Spleen (tissue), 11 donors: ENCODE data around the gene ACTMAP. TPM values are rescaled to one million over a fixed set of nuclear protein-coding genes. Genes with fewer than 3 reads are reported as not detected.

Experiments
- DNase-seq: peaks from one replicate; pipeline ENCODE4 v3.0.0-alpha.2; 2020
- H3K27ac ChIP-seq, 8 donors: fragments of 200-600 bp; sonication (generic) in 7 of 8; 1 replicate in 4 of 8; 2 replicates in 4 of 8; pipeline versions ENCODE4 v1.5.0 to v1.8.0; 2016 to 2021; ENCODE audit warnings: inconsistent platforms in 4 of 8, mild to moderate bottlenecking in 4 of 8, moderate library complexity in 1 of 8
- H3K27me3 ChIP-seq, 7 donors: fragments of 200-600 bp; sonication (generic) in 6 of 7; replicated peaks in 1 of 7; 1 replicate in 4 of 7; 2 replicates in 3 of 7; pipeline versions ENCODE4 v1.5.0 to v1.8.0; 2016 to 2021; ENCODE audit warnings: inconsistent platforms in 3 of 7, mild to moderate bottlenecking in 1 of 7
- H3K36me3 ChIP-seq, 6 donors: fragments of 200-600 bp; sonication (generic) in 5 of 6; 1 replicate in 4 of 6; 2 replicates in 2 of 6; pipeline versions ENCODE4 v1.5.0 to v1.8.0; 2016 to 2021; ENCODE audit warnings: inconsistent platforms in 2 of 6
- H3K4me1 ChIP-seq, 6 donors: fragments of 200-600 bp; sonication (generic) in 5 of 6; 1 replicate in 3 of 6; 2 replicates in 3 of 6; pipeline versions ENCODE4 v1.5.0 to v1.8.0; 2016 to 2021; ENCODE audit warnings: inconsistent platforms in 3 of 6
- H3K4me3 ChIP-seq, 8 donors: fragments of 200-600 bp; sonication (generic) in 7 of 8; 1 replicate in 4 of 8; 2 replicates in 4 of 8; pipeline versions ENCODE4 v1.5.0 to v1.8.0; 2016 to 2021; ENCODE audit warnings: inconsistent platforms in 4 of 8, mild to moderate bottlenecking in 4 of 8, moderate library complexity in 2 of 8
- H3K9me3 ChIP-seq, 8 donors: fragments of 200-600 bp; sonication (generic) in 7 of 8; 1 replicate in 4 of 8; 2 replicates in 4 of 8; pipeline versions ENCODE4 v1.5.0 to v1.8.0; 2016 to 2021; ENCODE audit warnings: inconsistent platforms in 4 of 8
- POLR2A ChIP-seq, 3 donors: fragments of 450-650 bp; IDR thresholded peaks; one replicate each; pipeline ENCODE4 v1.5.1; 2017; ENCODE audit warnings: antibody characterized with exemption in 3 of 3, mild to moderate bottlenecking in 1 of 3
- POLR2AphosphoS5 ChIP-seq, 3 donors: sonication (generic); formaldehyde crosslinking; IDR thresholded peaks; one replicate each; pipeline ENCODE4 v1.5.1; 2017; ENCODE audit warnings: antibody characterized with exemption in 3 of 3
- WGBS, 5 donors: extraction: QIAGEN DNeasy Blood & Tissue Kit in 3 of 5; methylation state at CpG; one replicate each; pipeline versions ENCODE4 v1.1.5 to v1.1.7; 2013 to 2018; 5-methylcytosine and 5-hydroxymethylcytosine counted together
- intact Hi-C: fragments of 100-400 bp; cut with DNase I; formaldehyde crosslinking; loops from one replicate; pipeline ENCODE4 v1.15.0; 2023; ENCODE audit warnings: low total_unique reads
- polyA plus RNA-seq, 3 donors: library from polyadenylated mRNA; stranded (reverse); fragments of 200-250 nt; gene quantifications; one replicate each; pipeline ENCODE4 v1.2.1, GENCODE V29; 2013
- small RNA-seq, 4 donors: library from RNA; depleted of rRNA; stranded (forward); fragments of <200 nt; gene quantifications; one replicate each; pipeline ENCODE3, GENCODE V24; 2016
- total RNA-seq, 7 donors: library from RNA; depleted of rRNA in 3 of 7; stranded (reverse); fragments of >200 nt in 3 of 7; fragmentation: NEBNext Ultra II Directional in 4 of 7; extraction: Animal tissue kit (Norgen Biotek cat#: 25700) in 4 of 7; gene quantifications; one replicate each; pipeline versions ENCODE4 v1.1.0 to v1.2.1, GENCODE V29; 2016 to 2021
- TF ChIP-seq, protein P1 (sequence below), 11 experiments: fragments of 200-600 bp in 7 of 11; fragments of 450-650 bp in 4 of 11; sonication (generic) in 4 of 11; IDR thresholded peaks in 8 of 11; conservative IDR thresholded peaks in 3 of 11; 1 replicate in 7 of 11; 2 replicates in 4 of 11; pipeline versions ENCODE4 v1.4.0 to v1.8.0; 2016 to 2021; ENCODE audit warnings: antibody characterized with exemption in 11 of 11, inconsistent platforms in 4 of 11, mild to moderate bottlenecking in 1 of 11
- donor health status: healthy with polysubstance abuse.
- donor health status: DM: no; HTN: no; CAD: no; lungs with moderate emphysema.
- donor health status: DM: no; HTN: no; CAD: no.
- donor health status: Bipolar disorder and iron deficiency.
- donor health status: healthy.
- donor health status: DM: no; HTN: no; CAD: no.
- donor health status: DM: yes; HTN: yes; CAD: no.

ACTMAP gene
- total and polyA plus RNA-seq, 10 donors: 5.2 to 16.2 (median 8.3) TPM

DNA sequence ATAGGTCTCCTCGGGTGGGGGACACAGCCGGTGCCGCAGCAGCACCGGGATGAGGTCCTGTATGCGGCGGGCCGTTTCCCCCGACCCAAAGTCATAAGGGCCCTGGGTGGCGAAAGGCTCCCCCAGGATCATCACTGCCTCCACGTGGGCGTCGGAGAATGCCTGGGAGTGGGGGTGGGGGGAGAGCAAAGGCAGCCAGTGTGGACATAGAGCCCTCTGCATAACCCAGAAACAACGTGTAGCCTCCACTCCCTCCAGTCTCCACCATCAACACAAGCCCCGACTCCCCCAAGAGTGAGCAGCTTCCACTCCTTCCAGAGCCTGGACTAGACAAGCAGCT, 58.1 kb downstream of the ACTMAP start:
- Histone ChIP-seq H3K4me3 (no peak overlapping the region), H3K27ac (peak overlapping the region in 2 of 8 donors; percentile 84 to 90), H3K36me3 (peaks cover 0 to 57% (median 15%) of the 10 kb centered on the region in 6 donors), H3K27me3 (no peaks in the 10 kb centered on the region), H3K4me1 (peaks cover 3 to 47% (median 21%) of the 10 kb centered on the region in 6 donors), H3K9me3 (no peaks in the 10 kb centered on the region)
- WGBS, 5 donors: 87 to 93% (median 88%) methylated on average over 14 of the region's 14 CpGs
- TF ChIP-seq POLR2AphosphoS5 (IDR thresholded peaks at IDR 0.05) (no peak), POLR2A (IDR thresholded peaks at IDR 0.05) (no peak)
- TF ChIP-seq, protein P1, sequence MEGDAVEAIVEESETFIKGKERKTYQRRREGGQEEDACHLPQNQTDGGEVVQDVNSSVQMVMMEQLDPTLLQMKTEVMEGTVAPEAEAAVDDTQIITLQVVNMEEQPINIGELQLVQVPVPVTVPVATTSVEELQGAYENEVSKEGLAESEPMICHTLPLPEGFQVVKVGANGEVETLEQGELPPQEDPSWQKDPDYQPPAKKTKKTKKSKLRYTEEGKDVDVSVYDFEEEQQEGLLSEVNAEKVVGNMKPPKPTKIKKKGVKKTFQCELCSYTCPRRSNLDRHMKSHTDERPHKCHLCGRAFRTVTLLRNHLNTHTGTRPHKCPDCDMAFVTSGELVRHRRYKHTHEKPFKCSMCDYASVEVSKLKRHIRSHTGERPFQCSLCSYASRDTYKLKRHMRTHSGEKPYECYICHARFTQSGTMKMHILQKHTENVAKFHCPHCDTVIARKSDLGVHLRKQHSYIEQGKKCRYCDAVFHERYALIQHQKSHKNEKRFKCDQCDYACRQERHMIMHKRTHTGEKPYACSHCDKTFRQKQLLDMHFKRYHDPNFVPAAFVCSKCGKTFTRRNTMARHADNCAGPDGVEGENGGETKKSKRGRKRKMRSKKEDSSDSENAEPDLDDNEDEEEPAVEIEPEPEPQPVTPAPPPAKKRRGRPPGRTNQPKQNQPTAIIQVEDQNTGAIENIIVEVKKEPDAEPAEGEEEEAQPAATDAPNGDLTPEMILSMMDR (IDR thresholded peaks at IDR 0.05 in 8 of 11, conservative IDR thresholded peaks at IDR 0.05 in 3 of 11): no peak
- DNase-seq: no peak
- intact Hi-C loops: no loop called here

GRCh38 chr19:40691421-40692211, 58.7 kb downstream of the ACTMAP start:
- intact Hi-C loops: no loop called here
- 66 to 73% (median 72%) methylated on average over 17 to 23 of the region's 24 CpGs for WGBS, 5 donors
- Histone ChIP-seq H3K4me3 (peak overlapping the region in 5 of 8 donors; percentile 54 to 86 (median 68)), H3K27me3 (no peaks in the 10 kb centered on the region), H3K4me1 (peaks cover 3 to 51% (median 21%) of the 10 kb centered on the region in 6 donors), H3K9me3 (no peaks in the 10 kb centered on the region), H3K36me3 (peaks cover 0 to 53% (median 15%) of the 10 kb centered on the region in 6 donors), H3K27ac (peak overlapping the region in 6 of 8 donors; percentile 30 to 90 (median 83))
- TF ChIP-seq POLR2A (IDR thresholded peaks at IDR 0.05) (no peak), POLR2AphosphoS5 (IDR thresholded peaks at IDR 0.05) (peak in 1 of 3 donors; percentile 29)
- peak; percentile 81 for DNase-seq

Small RNA genes lying within 50 kb of the gene (small RNA-seq; reads per million reads assigned to genes)
- gene RNU6-195P: 0 reads per million in 4 donors

Other genes with a start within 250 kb of the ACTMAP start
- 100 to 1,000 TPM; 127 to 282 (median 151) TPM for gene SHKBP1, start 173.6 kb downstream of the ACTMAP start, total RNA-seq
- 100 to 1,000 TPM; 102 to 164 (median 152) TPM for gene SHKBP1, start 173.6 kb downstream of the ACTMAP start, polyA plus RNA-seq
- 100 to 1,000 TPM in 6 of 7 donors, 10 to 100 TPM in 1; 66.0 to 197 (median 186) TPM for gene LTBP4, start 149.1 kb downstream of the ACTMAP start, total RNA-seq
- 100 to 1,000 TPM in 1 of 3 donors, 10 to 100 TPM in 2; 26.5 to 107 (median 34.3) TPM for gene LTBP4, start 149.1 kb downstream of the ACTMAP start, polyA plus RNA-seq
- gene NUMBL, start 59.8 kb downstream of the ACTMAP start, total RNA-seq: 10 to 100 TPM; 12.1 to 27.4 (median 14.8) TPM
- 10 to 100 TPM in 1 of 3 donors, 1 to 10 TPM in 2; 3.2 to 10.6 (median 3.5) TPM for gene NUMBL, start 59.8 kb downstream of the ACTMAP start, polyA plus RNA-seq
- gene COQ8B, start 33.6 kb downstream of the ACTMAP start, total RNA-seq: 10 to 100 TPM; 23.0 to 40.2 (median 32.6) TPM
- gene COQ8B, start 33.6 kb downstream of the ACTMAP start, polyA plus RNA-seq: 10 to 100 TPM; 18.4 to 33.8 (median 21.1) TPM
- gene ITPKC, start 33.4 kb downstream of the ACTMAP start, total RNA-seq: 10 to 100 TPM; 11.1 to 39.2 (median 18.0) TPM
- 10 to 100 TPM in 1 of 3 donors, 1 to 10 TPM in 2; 6.8 to 14.3 (median 8.6) TPM for gene ITPKC, start 33.4 kb downstream of the ACTMAP start, polyA plus RNA-seq
- gene SNRPA, start 726 bp upstream of the ACTMAP start, total RNA-seq: 10 to 100 TPM; 52.9 to 76.9 (median 64.0) TPM
- gene SNRPA, start 726 bp upstream of the ACTMAP start, polyA plus RNA-seq: 10 to 100 TPM; 62.7 to 69.2 (median 67.4) TPM
- 1 to 10 TPM in 1 of 7 donors, not detected in 6; 1.5 TPM for gene MIA, start 25.0 kb upstream of the ACTMAP start, total RNA-seq
- 10 to 100 TPM in 1 of 3 donors, 1 to 10 TPM in 2; 4.5 to 14.2 (median 7.0) TPM for gene MIA, start 25.0 kb upstream of the ACTMAP start, polyA plus RNA-seq
- gene RAB4B, start 27.8 kb upstream of the ACTMAP start, total RNA-seq: 10 to 100 TPM; 36.8 to 69.8 (median 53.0) TPM
- 10 to 100 TPM; 78.5 to 95.3 (median 82.2) TPM for gene RAB4B, start 27.8 kb upstream of the ACTMAP start, polyA plus RNA-seq
- gene EGLN2, start 48.7 kb upstream of the ACTMAP start, total RNA-seq: 100 to 1,000 TPM; 136 to 198 (median 156) TPM
- 100 to 1,000 TPM; 109 to 238 (median 188) TPM for gene EGLN2, start 48.7 kb upstream of the ACTMAP start, polyA plus RNA-seq
- gene CYP2A6, start 100.0 kb upstream of the ACTMAP start, total RNA-seq: under 1 TPM in 1 of 7 donors, not detected in 6; 0.33 TPM
- not detected for gene CYP2A6, start 100.0 kb upstream of the ACTMAP start, polyA plus RNA-seq
- gene CYP2A7, start 131.8 kb upstream of the ACTMAP start, total RNA-seq: not detected
- not detected for gene CYP2A7, start 131.8 kb upstream of the ACTMAP start, polyA plus RNA-seq
- not detected for gene CYP2B6, start 240.8 kb upstream of the ACTMAP start, total RNA-seq
- not detected for gene CYP2B6, start 240.8 kb upstream of the ACTMAP start, polyA plus RNA-seq